GM11168 (cell line): ENCODE data around the gene CNN2.

Source experiments
- in situ Hi-C: fragments of 300-500 bp; cut with MboI; formaldehyde crosslinking; loops from one replicate; pipeline ENCODE4 v1.12.0; 2022; ENCODE audit warnings: low sequenced_read_pairs; ENCODE audit not compliant: unreplicated experiment

CNN2 gene

GRCh38 chr19:1046836-1047695 lies 20.7 kb downstream of the CNN2 start:
- in situ Hi-C loops: no loop called here

DNA sequence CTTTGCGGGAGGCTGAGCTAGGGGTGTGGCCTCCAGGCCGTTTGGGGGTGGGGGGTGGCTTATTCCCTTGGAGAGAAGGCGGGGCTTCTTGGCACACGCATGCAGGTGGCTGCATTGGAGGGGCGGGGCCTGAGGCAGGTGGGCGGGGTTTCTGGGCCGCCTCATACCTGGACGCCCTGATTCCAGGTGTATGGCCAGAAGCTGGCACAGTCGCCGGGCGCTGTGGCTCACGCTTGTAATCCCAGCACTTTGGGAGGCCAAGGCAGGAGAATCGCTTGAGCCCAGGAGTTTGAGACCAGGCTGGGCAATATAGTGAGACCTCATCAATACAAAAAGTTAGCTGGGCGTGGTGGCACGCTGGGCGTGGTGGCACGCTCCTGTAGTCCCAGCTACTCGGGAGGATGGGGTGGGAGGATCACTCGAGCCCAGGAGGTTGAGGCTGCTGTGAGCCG lies 21.3 kb downstream of the CNN2 start:
- in situ Hi-C loops: no loop called here

- in situ Hi-C loops: no loop called here
Measured at GRCh38 chr19:1049106-1049505, 22.7 kb downstream of the CNN2 start.

- in situ Hi-C loops: no loop called here
Measured at GRCh38 chr19:1049800-1050199, 23.4 kb downstream of the CNN2 start.

GRCh38 chr19:1050989-1051788 lies 24.8 kb downstream of the CNN2 start:
- in situ Hi-C loops: no loop called here

GRCh38 chr19:1051791-1052190 lies 25.4 kb downstream of the CNN2 start:
- in situ Hi-C loops: no loop called here

GRCh38 chr19:1052349-1052975 lies 26.1 kb downstream of the CNN2 start:
- in situ Hi-C loops: no loop called here

- in situ Hi-C loops: no loop called here
Measured at GRCh38 chr19:1053176-1054101, 27.0 kb downstream of the CNN2 start.

DNA sequence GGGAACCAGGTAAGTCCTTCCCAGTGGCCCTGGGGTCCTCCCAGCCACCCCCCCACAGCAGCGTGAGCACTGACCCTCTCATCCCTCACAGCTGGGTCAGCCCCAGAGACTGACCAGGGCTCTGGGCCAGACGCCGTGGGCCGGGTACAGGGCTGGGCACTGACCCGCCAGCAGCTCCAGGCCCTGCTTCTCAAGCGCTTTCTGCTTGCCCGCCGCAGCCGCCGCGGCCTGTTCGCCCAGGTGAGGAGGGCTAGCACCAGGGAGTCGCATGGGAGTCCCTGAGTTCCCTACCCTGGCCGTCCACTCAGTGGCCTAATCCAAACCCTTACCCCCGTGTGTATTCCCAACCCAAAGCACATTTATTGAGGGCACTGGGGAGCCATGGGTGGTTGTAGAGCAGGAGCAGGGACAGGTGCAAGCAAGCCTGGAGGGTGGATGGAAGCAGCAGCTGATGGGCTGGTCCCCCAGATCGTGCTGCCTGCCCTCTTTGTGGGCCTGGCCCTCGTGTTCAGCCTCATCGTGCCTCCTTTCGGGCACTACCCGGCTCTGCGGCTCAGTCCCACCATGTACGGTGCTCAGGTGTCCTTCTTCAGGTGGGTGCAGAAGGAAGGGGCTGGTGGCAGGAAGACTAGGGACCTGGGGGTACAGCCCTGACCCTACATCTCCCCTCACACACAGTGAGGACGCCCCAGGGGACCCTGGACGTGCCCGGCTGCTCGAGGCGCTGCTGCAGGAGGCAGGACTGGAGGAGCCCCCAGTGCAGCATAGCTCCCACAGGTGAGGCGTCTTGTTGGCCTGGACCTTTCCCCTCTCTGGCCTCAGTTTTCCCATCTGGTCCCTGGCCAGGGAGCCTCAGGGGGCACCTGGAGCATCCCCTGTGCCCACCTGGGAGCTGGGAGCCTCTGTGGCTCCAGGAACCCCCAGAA lies 28.0 kb downstream of the CNN2 start:
- in situ Hi-C loops: no loop called here

DNA sequence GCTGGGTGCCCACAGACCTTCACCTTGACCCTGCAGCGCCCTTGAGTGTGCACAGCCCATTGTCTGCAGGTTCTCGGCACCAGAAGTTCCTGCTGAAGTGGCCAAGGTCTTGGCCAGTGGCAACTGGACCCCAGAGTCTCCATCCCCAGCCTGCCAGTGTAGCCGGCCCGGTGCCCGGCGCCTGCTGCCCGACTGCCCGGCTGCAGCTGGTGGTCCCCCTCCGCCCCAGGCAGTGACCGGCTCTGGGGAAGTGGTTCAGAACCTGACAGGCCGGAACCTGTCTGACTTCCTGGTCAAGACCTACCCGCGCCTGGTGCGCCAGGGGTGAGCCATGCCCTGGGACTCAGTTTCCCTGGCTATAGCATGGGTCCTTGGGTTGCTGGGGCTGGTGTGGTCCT lies 28.6 kb downstream of the CNN2 start:
- in situ Hi-C loops: no loop called here

DNA sequence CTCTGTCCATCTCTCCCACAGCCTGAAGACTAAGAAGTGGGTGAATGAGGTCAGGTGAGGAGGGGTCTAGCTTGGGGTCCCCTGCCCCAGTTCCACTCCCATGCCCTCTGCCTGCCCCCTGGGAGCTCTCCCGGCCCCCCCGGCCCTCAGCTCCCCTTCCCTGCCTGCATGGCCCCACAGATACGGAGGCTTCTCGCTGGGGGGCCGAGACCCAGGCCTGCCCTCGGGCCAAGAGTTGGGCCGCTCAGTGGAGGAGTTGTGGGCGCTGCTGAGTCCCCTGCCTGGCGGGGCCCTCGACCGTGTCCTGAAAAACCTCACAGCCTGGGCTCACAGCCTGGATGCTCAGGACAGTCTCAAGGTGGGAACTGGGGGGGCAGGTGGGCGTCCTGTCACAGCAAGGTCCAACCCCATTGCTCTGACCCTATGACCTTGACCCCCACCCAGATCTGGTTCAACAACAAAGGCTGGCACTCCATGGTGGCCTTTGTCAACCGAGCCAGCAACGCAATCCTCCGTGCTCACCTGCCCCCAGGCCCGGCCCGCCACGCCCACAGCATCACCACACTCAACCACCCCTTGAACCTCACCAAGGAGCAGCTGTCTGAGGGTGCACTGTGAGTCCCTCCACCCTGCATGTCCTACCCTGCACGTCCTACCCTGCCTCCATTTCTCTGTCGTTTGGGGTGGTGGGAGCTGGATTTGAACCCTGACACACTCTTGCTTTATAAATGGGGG lies 29.6 kb downstream of the CNN2 start:
- in situ Hi-C loops: no loop called here

DNA sequence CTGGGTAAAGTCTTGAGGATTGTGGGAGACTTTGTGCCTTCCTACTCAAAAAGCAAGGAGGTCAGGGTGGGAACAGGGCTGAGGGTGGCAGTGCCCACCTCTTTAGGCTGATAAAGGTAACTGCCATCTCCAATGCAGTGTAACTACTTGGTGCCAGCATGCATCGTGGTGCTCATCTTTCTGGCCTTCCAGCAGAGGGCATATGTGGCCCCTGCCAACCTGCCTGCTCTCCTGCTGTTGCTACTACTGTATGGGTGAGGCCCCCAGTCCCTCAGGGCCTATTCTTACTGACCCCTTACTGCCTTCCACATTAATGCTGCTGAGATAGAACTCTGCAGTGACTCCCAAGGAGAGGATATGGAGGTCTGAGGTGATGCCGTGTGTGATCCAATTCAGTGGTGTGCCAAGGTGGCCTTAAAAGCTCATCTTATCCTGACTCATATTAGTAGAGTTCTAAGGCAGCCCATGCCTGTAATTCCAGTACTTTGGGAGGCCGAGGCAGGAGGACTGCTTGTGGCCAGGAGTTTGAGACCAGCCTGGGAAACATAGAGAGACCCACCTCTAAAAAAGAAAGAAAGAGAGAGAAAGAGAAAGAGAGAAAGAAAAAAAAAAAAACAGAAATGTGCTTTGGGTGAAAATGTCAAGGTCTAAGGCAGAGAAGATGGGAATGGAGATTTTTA lies 30.9 kb downstream of the CNN2 start:
- in situ Hi-C loops: no loop called here

DNA sequence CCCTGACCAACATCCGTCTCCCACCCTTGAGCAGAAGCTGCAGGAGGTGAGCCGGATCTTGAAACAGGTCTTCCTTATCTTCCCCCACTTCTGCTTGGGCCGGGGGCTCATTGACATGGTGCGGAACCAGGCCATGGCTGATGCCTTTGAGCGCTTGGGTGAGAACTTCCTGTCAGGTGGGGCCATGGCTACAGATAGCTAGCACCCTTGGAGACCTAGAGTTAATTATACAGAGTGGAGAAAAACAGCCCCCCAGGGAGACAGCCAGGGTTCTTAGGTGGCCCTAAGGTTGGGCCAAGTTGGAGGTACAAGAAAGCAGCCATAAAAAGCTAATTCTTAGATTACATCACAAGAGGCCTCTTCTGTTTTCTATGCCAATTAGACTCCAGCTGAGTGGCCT lies 31.7 kb downstream of the CNN2 start:
- in situ Hi-C loops: no loop called here

DNA sequence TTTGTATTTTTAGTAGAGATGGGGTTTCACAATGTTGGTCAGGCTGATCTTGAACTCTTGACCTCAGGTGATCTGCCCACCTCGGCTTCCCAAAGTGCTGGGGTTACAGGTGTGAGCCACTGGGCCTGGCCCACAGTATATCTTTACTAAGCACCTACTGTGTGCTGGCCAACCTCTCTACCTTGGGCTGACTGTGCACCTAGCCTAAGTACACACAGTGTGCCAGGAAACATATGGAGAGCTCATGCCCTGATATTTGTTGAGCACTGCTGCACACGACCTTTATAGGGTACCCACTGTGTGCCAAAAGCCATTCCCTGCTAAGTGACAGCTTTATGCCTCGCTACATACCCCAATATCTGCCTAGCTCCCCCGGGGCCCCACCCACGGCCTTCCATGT lies 34.3 kb downstream of the CNN2 start:
- in situ Hi-C loops: no loop called here

DNA sequence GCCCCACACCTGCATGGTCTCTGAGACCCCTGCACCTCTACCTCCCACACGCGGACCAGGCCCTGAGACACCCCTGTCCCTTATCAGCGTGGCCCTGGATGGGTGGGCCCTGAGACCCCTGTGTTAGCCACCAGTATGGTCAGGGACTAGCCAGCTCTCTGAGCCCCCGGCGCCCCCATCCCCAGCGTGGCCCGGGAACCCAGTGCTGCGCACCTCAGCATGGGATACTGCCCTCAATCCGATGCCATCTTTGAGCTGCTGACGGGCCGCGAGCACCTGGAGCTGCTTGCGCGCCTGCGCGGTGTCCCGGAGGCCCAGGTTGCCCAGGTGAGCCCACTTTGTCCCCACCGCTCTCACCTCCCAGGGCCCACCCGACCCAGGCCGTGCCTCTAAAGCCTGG lies 35.6 kb downstream of the CNN2 start:
- in situ Hi-C loops: no loop called here

GRCh38 chr19:1062387-1063029 lies 36.1 kb downstream of the CNN2 start:
- in situ Hi-C loops: no loop called here
